Measurements from ENCODE around the gene TRAF3IP1.

Gene TRAF3IP1

DNA sequence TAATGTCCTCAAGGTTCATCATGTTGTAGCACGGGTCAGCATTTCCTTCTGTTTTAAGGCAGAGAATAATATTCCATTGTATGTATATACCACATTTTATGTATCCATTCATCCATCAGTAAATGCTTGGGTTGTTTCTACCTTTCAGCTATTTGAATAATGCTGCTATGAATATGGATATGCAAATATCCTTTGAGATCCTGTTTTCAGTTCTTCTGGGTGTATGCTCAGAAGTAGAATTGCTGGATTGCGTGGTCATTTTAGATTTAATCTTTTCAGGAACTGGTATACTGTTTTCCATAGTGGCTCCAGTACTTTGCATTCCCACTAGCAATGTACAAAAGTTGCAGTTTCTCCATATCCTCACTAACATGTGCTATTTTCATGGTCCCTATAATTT, 93.0 kb downstream of the TRAF3IP1 start:
- DNase-seq: no peak

GRCh38 chr2:238415036-238415764, 94.9 kb downstream of the TRAF3IP1 start:
- no peak for DNase-seq

- no peak for DNase-seq
Measured at GRCh38 chr2:238415893-238416292, 95.6 kb downstream of the TRAF3IP1 start.

- no peak for DNase-seq
Measured at GRCh38 chr2:238418196-238418998, 98.1 kb downstream of the TRAF3IP1 start.

DNA sequence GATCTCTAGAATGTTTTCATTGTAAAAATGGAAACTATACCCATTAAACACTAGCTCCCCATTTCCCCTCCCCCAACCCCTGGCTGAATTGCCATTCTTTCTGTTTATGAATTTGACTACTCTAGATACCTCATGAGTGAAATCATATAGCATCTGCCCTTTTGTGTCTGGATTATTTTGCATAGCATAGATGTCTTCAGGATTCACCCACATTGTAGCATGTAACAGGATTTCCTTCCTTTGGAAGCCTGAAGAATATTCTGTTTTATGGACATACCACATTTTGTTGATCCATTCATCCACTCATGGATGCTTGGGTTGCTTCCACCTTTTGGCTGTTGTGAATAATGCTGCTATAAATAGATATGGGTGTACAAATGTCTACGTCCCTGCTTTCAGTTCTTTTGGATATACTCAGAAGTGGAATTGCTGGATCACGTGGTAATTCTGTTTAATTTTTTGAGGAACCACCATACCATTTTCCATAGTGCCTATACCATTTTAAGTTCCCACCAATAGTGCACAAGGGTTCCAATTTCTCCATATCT, 98.8 kb downstream of the TRAF3IP1 start:
- no peak for DNase-seq

DNA sequence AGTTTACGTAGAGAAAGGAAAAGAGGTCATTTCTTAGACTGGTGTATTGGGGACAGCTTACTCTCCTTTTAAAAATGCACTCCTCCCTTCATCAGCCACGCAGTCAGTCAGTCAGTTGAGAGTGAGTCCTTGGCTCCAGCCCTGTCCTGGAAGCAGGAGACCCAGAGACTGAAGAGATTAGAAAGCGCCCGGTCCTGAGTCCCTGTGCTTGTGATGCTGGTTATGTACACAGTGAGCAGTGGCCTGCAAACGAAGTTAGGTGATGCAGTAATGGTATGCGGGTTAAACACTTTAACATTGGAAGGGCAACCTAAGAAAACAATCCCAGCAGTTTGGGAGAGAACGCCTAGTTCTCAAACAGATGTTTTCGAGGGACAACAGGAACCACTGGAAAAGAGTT, 100.1 kb downstream of the TRAF3IP1 start:
- DNase-seq: no peak

GRCh38 chr2:238420878-238421694, 100.8 kb downstream of the TRAF3IP1 start:
- DNase-seq: no peak

DNA sequence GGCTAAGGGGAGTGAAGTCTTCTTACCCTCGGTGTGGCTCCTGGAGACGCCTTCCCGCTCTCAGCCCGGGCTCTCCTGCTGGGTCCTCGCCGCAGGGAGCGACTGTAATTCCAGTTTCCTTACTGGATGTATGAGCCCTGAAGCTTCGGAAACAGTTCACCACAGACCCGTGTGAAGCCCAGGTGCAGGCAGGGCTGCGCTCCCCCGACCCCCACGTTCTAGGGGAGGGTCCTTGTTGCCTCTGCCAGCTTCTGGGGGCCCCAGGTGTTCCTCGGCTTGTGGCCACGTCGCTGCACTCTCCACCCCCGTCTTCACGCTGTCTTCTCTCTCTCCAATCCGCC, 101.3 kb downstream of the TRAF3IP1 start:
- DNase-seq: no peak

- no peak for DNase-seq
Measured at GRCh38 chr2:238422285-238422684, 102.0 kb downstream of the TRAF3IP1 start.

DNA sequence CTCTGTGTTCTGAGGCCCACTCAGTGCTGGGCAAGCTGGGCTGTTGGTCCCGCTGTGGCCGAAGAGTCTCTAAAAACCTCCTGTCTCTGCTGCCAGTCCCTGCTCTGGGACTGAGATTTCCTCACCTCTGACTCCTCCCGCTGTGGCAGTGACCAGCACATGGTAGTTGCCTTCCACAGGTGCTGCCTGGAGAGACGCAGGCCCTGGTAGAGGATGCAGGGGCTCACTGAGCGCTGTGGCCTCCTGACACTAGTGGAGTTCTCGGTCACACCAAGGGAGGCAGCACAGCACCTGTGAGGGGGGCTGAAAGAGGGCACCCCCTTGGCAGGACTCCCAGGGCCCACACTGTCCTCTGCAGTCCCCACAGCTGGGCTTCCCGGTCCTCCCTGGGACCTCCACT, 102.6 kb downstream of the TRAF3IP1 start:
- DNase-seq: no peak

- DNase-seq: no peak
Measured at GRCh38 chr2:238423561-238424312, 103.4 kb downstream of the TRAF3IP1 start.

DNA sequence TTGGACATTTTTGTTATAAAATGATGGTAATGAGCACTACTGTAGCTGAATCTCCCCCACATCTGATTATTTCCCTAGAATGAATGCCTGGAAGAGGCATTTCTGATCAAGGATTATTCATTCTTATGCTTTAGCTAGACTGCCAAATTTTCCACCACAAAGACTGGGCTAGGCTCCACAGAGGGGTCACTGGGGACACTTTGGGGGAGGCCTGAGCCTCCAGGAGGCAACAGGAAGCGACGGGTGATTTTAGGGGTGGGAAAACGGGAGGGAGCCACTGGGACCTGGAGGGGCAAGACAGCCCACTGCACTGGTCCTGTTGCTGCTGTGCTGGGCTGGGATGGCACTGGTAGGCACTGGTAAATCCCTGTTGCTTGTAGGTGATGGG, 104.0 kb downstream of the TRAF3IP1 start:
- DNase-seq: no peak

DNA sequence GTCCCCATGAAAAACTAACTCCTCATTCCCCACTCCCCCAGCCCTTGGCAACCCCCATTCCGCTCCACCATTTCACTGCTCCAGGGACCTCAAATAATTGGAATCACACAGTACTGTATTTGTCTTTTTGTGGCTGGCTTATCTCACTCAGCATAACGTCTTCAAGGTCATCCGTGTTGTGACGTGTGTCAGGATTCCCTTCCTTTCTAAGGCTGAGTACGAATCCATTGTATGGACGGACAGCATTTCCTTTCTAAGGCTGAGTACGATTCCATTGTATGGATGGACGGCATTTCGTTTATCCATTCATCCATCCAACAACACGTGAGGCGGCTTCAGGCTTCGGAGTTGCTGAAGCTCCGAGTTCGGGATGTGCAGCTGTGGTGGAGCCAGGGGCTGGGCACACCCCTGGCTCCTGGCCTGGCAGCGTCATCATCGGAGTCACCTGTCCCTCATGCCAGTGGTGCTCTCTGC, 105.2 kb downstream of the TRAF3IP1 start:
- DNase-seq: no peak

GRCh38 chr2:238425979-238426567, 105.8 kb downstream of the TRAF3IP1 start:
- DNase-seq: peak; percentile 43

- peak; percentile 56 for DNase-seq
Measured at GRCh38 chr2:238426568-238427434, 106.5 kb downstream of the TRAF3IP1 start, which contains the start of gene ASB1. TSS of gene ASB1 (plus strand) at chr2:238426927. CDS start at chr2:238427071, 144 bp downstream.

DNA sequence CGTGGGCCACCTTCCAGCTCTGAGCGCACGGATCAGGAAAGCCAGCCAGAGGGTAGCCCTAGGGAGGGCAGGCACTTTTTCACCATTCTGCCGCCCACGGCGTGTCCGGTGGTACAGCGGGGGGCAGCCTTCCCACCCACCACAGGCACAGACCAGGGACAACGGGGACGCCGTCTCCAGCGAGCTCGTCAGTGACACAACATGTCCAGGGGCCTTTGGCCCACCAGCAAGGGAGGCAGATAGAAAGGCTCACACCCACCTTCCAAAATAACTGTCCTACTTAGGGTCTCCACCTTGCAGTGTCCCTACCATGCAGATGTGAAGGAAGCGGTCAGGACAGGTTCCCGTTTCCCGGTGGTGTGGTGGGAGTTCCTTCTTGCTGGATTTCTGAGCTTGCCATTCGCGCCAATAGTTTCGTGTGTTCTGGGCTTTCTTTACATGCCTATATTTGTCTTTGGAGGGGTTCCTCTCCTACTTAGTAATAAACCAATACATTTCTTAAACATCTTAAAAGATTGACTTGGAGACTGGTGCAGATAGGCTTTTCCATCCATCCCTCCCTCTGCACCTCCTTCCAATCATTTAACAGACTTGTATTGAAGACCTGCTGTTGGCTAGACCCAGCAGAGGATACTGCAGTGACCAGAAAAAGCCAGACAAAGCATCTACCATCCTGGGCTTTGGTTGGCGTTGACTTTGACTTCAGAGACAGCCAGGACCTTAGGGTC, 107.3 kb downstream of the TRAF3IP1 start:
- DNase-seq: no peak

- DNase-seq: no peak
Measured at GRCh38 chr2:238428866-238429265, 108.5 kb downstream of the TRAF3IP1 start.

- DNase-seq: no peak
Measured at GRCh38 chr2:238430781-238431180, 110.5 kb downstream of the TRAF3IP1 start.

- DNase-seq: no peak
Measured at GRCh38 chr2:238431456-238431855, 111.1 kb downstream of the TRAF3IP1 start.

- no peak for DNase-seq
Measured at GRCh38 chr2:238433300-238433915, 113.1 kb downstream of the TRAF3IP1 start.

Data from NCI-H1092 (cell line).